Measurements from ENCODE around the gene CTLA4. TPM values are rescaled to one million over a fixed set of nuclear protein-coding genes. Genes with fewer than 3 reads are reported as not detected.

The CTLA4 gene
- total and polyA plus RNA-seq, 10 of the 15 experiments (the other 5 are each of a cell fraction or from before 2014, with no cell fraction given) = not detected

- in situ Hi-C loops (cut with MboI) (no loop called here), intact Hi-C loops (cut with micrococcal nuclease; ENCODE audit: unreplicated experiment) (loop anchor here (5.0 kb wide), 1 partner anchor 423 kb away; no protein-coding TSS in a partner anchor)
- BruUV-seq (replicated peaks) = no TSS peak
- H3K4me3 ChIP-seq = no peak overlapping the region
- no peak overlapping the region for H3K9ac ChIP-seq (ENCODE audit: control insufficient read depth, insufficient read depth, low read length)
- ChIA-PET RAD21 (ENCODE audit: unreplicated experiment) (no interaction called here), POLR2A (no interaction called here), SMC1A (ENCODE audit: uncharacterized antibody, unreplicated experiment) (interaction anchor here (1.1 kb wide), 1 partner anchor 421 kb away, joined by 3 read pairs; no protein-coding TSS in a partner anchor), CTCF (no interaction called here)
- no peak overlapping the region for H3K4me2 ChIP-seq (ENCODE audit: control insufficient read depth, insufficient read depth)
- no peaks in the 10 kb centered on the region for H3K4me1 ChIP-seq (ENCODE audit: control insufficient read depth, insufficient read depth, low read length)
- TF ChIP-seq MTA3 (IDR thresholded peaks at IDR 0.05; ENCODE audit: borderline replicate concordance, low read length) (no peak), NKRF (conservative IDR thresholded peaks at IDR 0.05) (no peak), SIN3A (IDR thresholded peaks at IDR 0.05; ENCODE audit: low read depth, low read length) (no peak), USF2 (IDR thresholded peaks at IDR 0.05; ENCODE audit: borderline replicate concordance, low read depth, low read length) (no peak), SREBF1 (IDR thresholded peaks at IDR 0.05; ENCODE audit: low read length) (no peak), ETV6 (conservative IDR thresholded peaks at IDR 0.05 in 1 of 2, IDR thresholded peaks at IDR 0.05 in 1 of 2; ENCODE audit: borderline replicate concordance in 1 of 2, low read depth in 1 of 2) (no peak), PML (IDR thresholded peaks at IDR 0.05; ENCODE audit: low read length) (no peak), EZH2 (IDR thresholded peaks at IDR 0.05; ENCODE audit: borderline replicate concordance, control insufficient read depth, low read depth, low read length) (no peak), HSF1 (IDR thresholded peaks at IDR 0.05; ENCODE audit: low read depth, low read length) (no peak), ZBTB40 (IDR thresholded peaks at IDR 0.05; ENCODE audit: borderline replicate concordance) (no peak)
- no peaks in the 10 kb centered on the region for H3K36me3 ChIP-seq (ENCODE audit: control insufficient read depth in 2 of 2, insufficient read depth in 2 of 2, low read length in 1 of 2)
- peaks cover 4% of the 10 kb centered on the region; the same call in 2 of the 3 replicates for H3K9me3 ChIP-seq (replicated peaks; ENCODE audit: control insufficient read depth, insufficient read depth, low read length)
- no peaks in the 10 kb centered on the region for H3K79me2 ChIP-seq (ENCODE audit: control insufficient read depth, insufficient read depth, low read length)
- no peak for FAIRE-seq
- H4K20me1 ChIP-seq (ENCODE audit: control insufficient read depth, insufficient read depth) = no peaks in the 10 kb centered on the region
- 0 out of 4 replicates have a peak, but pooled peaks cover 0 to 5% of the 10 kb centered on the region in 2 experiments for H3K27me3 ChIP-seq (replicated peaks in 1 of 2; ENCODE audit: control insufficient read depth in 2 of 2, insufficient read depth in 2 of 2, low read length in 1 of 2)
- no peak overlapping the region for H2AFZ ChIP-seq (ENCODE audit: control insufficient read depth, low read depth, low read length)
- no peak for ATAC-seq
- no peak overlapping the region for H3K27ac ChIP-seq (ENCODE audit: control insufficient read depth, insufficient read depth)
- DNase-seq (ENCODE audit: low read depth, low spot score) = no peak
These were observed 38.1 kb downstream of the CTLA4 start for GRCh38 chr2:203905656-203906055.
